ENCODE measurements around the gene MLF2. TPM values are rescaled to one million over a fixed set of nuclear protein-coding genes. Genes with fewer than 3 reads are reported as not detected.

The MLF2 gene
- 105 and 112 TPM in 2 replicates for total RNA-seq

GRCh38 chr12:6752921-6753771 lies at the start of gene MLF2:
MLF2 (minus strand) TSS chr12:6753141; CDS start chr12:6752334, 807 bp downstream.

GRCh38 chr12:6788972-6789924 lies 36.3 kb upstream of the MLF2 start, which contains the start of gene CD4:
CD4 (plus strand) TSS chr12:6789528; CDS start chr12:6800139, 10,611 bp downstream.

GRCh38 chr12:6772331-6772695 lies 19.4 kb upstream of the MLF2 start, which contains the start of gene LAG3:
LAG3 (plus strand) TSS chr12:6772520; CDS start chr12:6772853, 333 bp downstream.

GRCh38 chr12:6765634-6766581 lies 13.0 kb upstream of the MLF2 start, which contains the start of gene PTMS:
PTMS (plus strand) TSS chr12:6766363; CDS start chr12:6766706, 343 bp downstream.

GRCh38 chr12:6723607-6724408 lies 29.1 kb downstream of the MLF2 start, which contains the start of gene COPS7A:
COPS7A (plus strand) TSS chr12:6724046; CDS start chr12:6724657, 611 bp downstream.

GRCh38 chr12:6700646-6701051 lies 52.3 kb downstream of the MLF2 start, which contains the start of gene PIANP:
PIANP (minus strand) TSS chr12:6700815; CDS start chr12:6698061, 2,754 bp downstream.

Small RNAs within 50 kb of the gene (small RNA-seq; reads per million reads assigned to genes)
- not detected for gene RNU6-781P

Other genes starting within 250 kb of the MLF2 start
- gene GAPDH, start 218.6 kb downstream of the MLF2 start, total RNA-seq, result 6,743 and 9,393 TPM in 2 replicates
- 12.4 and 17.2 TPM in 2 replicates for gene IFFO1, start 197.1 kb downstream of the MLF2 start, total RNA-seq
- gene NOP2, start 184.8 kb downstream of the MLF2 start, total RNA-seq, result 20.1 and 23.3 TPM in 2 replicates
- 210 and 211 TPM in 2 replicates for gene CHD4, start 145.8 kb downstream of the MLF2 start, total RNA-seq
- gene LPAR5, start 117.2 kb downstream of the MLF2 start, total RNA-seq, result not detected in 2 replicates
- 0.26 and 0.76 TPM in 2 replicates for gene ACRBP, start 105.7 kb downstream of the MLF2 start, total RNA-seq
- gene ING4, start 90.0 kb downstream of the MLF2 start, total RNA-seq, result 28.4 and 43.7 TPM in 2 replicates
- gene ZNF384, start 63.8 kb downstream of the MLF2 start, total RNA-seq, result 22.9 and 26.8 TPM in 2 replicates
- 0.11 and 0.13 TPM in 2 replicates for gene PIANP, start 52.3 kb downstream of the MLF2 start, total RNA-seq
- 71.5 and 77.6 TPM in 2 replicates for gene COPS7A, start 29.1 kb downstream of the MLF2 start, total RNA-seq
- gene PTMS, start 13.2 kb upstream of the MLF2 start, total RNA-seq, result 75.0 and 82.3 TPM in 2 replicates
- 0.54 and 1.0 TPM in 2 replicates for gene LAG3, start 19.4 kb upstream of the MLF2 start, total RNA-seq
- 2.3 and 4.3 TPM in 2 replicates for gene CD4, start 36.4 kb upstream of the MLF2 start, total RNA-seq
- 1.3 and 2.7 TPM in 2 replicates for gene GPR162, start 68.7 kb upstream of the MLF2 start, total RNA-seq
- gene P3H3, start 75.3 kb upstream of the MLF2 start, total RNA-seq, result 65.1 and 65.5 TPM in 2 replicates
- gene GNB3, start 87.8 kb upstream of the MLF2 start, total RNA-seq, result 3.7 and 4.3 TPM in 2 replicates
- 14.9 and 18.7 TPM in 2 replicates for gene CDCA3, start 98.1 kb upstream of the MLF2 start, total RNA-seq
- gene USP5, start 99.0 kb upstream of the MLF2 start, total RNA-seq, result 67.8 and 73.4 TPM in 2 replicates
- 717 and 807 TPM in 2 replicates for gene TPI1, start 114.4 kb upstream of the MLF2 start, total RNA-seq
- gene SPSB2, start 120.2 kb upstream of the MLF2 start, total RNA-seq, result 5.6 and 5.9 TPM in 2 replicates
- gene LRRC23, start 151.7 kb upstream of the MLF2 start, total RNA-seq, result 9.6 and 9.8 TPM in 2 replicates
- gene ENO2, start 161.4 kb upstream of the MLF2 start, total RNA-seq, result 13.0 and 16.3 TPM in 2 replicates
- 9.7 and 12.5 TPM in 2 replicates for gene ATN1, start 174.8 kb upstream of the MLF2 start, total RNA-seq
- not detected in 2 replicates for gene RNU7-1, start 190.7 kb upstream of the MLF2 start, total RNA-seq
- gene C12orf57, start 190.9 kb upstream of the MLF2 start, total RNA-seq, result 120 TPM in 2 replicates
- gene PTPN6, start 198.2 kb upstream of the MLF2 start, total RNA-seq, result 0.43 and 0.91 TPM in 2 replicates
- 134 and 183 TPM in 2 replicates for gene PHB2, start 217.5 kb upstream of the MLF2 start, total RNA-seq
- gene EMG1, start 217.8 kb upstream of the MLF2 start, total RNA-seq, result 29.0 and 30.4 TPM in 2 replicates

Data from articular chondrocyte of knee joint (primary cell).